NCI-H2107 (cell line): Measurements from ENCODE around the gene SSBP2.
"Not testable (repeated sequence)": the region's sequence is repeated elsewhere in the genome, so short reads cannot be mapped to it uniquely, and the experiment has no call there.

Source experiments
- DNase-seq: peaks from one replicate; lab custom pipeline; 2025; lab: John Stamatoyannopoulos, UW

The SSBP2 gene

DNA sequence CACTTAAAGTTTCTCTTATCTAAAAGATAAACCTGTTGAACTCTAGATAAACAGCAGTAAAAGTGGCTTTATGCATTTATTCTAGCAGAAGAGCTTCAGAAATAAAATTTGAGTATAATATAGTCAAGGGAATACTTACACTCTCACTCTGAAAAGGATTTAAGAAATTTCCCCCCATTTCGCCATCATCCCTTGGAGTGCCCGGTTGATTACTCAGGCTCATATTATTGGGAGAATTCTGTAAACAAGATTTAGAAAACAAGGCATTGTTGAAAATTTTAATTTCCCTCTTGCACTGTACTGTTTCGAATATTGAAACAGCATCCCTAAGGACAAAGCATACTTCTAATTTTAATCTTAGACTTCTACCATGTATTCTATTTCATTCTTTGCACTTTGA, 322.5 kb downstream of the SSBP2 start:
- no peak for DNase-seq

DNA sequence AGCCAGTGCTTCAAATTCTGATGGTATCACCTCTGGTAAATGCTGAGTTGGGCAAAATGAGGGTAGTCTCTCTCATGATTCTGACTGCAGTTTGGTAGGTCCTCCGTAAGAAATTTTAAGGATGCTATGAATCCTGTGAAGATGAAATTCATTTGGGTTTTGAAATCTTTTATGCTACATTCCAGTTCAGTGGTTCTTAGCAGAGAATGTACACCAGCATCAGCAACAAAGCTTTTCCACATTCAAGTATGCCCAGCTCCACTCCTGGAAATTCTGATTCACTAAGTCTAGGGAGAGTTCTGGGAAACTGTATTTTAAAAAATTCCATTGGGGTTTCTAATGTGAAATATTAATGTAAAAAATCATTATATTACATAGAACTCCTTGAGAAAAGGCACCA, 323.3 kb downstream of the SSBP2 start:
- no peak for DNase-seq

DNA sequence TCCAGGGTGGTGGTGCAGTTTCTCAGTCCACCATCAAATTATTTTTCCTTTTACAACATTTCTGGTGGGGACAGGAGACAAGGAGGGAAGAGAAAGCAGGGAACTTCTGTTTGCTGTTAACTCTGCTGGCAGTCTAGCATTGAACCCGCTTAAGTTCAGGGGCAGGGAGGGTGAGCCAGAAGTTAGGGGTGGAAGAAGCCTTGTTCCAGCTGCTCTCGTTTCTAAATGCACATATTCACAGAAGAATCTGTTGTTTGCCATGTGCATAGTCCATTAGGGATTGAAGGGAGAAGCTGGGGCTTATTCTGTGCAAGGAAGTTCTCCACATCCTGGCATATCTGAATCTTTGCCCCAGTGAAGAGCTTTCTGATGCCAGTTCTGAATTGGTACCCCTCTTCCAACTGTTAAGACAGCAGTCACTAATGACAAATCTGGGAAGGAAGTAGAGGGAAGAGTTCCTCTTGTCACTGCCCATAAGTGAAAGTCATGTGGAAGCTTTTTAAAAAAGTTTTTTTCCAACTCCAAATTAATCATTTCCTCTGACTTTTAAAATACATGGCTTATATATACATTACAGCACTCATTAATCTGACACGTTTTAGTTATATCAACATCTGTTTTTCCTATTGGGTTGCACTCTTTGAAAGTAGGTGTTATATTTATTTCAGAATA, 324.4 kb downstream of the SSBP2 start:
- DNase-seq, result no peak

GRCh38 chr5:81425569-81425968, 325.3 kb downstream of the SSBP2 start:
- no peak for DNase-seq

- no peak for DNase-seq
These were observed 326.2 kb downstream of the SSBP2 start for GRCh38 chr5:81424728-81425127.

GRCh38 chr5:81422671-81423070, 328.2 kb downstream of the SSBP2 start:
- DNase-seq, result no peak

DNA sequence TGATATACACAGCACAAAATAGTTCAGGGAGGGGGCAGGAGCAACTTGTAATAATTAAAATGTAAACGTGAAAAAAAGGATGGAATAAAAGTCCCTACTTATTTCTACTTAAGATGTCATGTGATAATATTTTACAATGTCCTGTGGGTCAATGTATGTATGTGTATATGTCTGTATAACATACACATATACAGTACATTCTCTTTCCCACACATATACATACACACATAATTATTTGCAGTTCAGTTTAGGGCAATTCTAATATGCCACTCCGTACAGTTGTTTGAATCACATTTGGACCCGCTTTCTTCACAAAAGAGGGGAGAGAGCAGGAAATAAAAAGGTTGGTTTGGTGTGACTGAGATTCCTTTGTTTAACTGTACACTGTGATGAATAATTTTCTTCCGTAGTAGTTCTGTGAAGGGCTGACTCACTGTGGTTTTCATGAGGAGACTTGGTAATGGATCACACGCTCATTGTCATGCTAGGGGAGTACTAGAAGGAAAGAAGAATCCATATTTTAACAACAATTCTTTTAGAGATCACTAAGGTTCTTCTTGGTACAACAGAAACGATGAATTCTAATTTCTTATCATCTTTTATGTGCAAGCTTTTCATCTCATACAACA, 330.7 kb downstream of the SSBP2 start:
- DNase-seq, result no peak

- no peak for DNase-seq
These were observed 332.3 kb downstream of the SSBP2 start for GRCh38 chr5:81418606-81419005.

DNA sequence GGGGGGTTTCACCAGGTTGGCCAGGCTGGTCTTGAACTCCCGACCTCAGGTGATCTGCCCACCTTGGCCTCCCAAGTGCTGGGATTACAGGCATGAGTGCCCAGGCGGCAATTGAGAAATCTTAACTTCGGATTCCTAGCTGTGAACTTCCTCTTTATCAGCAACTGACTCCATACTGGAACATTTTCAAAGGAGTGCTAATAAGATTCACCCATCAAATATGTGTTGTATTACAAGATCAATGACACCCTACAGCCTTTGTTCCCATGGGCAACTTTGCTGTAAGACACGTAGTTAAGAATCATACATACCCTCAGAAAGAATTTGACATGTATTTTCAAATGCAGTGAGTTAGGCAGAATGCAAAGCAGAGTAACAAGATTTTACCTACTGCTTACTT, 333.8 kb downstream of the SSBP2 start:
- DNase-seq, result no peak

DNA sequence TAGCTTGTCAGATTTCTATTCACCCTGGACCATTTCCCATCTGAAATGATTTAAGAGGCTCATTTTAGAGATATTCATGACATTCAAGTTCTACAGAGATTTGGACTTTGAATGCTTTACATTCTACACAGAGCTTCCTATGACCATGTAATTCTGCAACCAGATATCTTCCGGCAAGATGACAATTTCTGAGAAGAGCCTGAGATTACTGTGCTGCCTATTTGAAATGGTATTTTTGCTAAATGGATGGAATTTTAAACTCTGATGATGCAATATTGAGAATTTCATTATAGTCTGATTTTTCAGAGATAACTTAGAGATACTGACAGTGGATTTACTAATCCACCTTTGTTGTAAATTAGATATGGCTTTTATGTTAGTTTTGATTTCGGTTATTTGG, 341.0 kb downstream of the SSBP2 start:
- no peak for DNase-seq

DNA sequence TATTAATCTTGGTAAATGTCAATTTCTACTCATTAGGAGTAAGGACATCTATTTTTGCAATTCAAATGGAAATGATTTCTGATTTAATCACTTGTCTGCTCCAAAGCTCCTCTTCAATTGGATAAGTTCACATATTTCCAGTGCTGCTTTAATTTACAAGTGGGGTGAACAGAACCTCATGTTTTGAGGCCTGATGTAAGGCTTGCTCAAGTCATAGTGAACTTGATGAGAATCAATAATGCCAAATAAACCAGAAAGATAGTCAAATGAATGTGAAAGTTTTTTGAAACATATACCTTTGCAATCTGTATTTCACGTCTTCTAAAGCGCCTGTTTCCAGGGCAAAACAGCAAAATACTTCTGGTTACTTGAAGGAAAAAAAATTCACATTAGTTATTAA, 341.5 kb downstream of the SSBP2 start:
- no peak for DNase-seq

GRCh38 chr5:81408496-81408895, 342.4 kb downstream of the SSBP2 start:
- no peak for DNase-seq

DNA sequence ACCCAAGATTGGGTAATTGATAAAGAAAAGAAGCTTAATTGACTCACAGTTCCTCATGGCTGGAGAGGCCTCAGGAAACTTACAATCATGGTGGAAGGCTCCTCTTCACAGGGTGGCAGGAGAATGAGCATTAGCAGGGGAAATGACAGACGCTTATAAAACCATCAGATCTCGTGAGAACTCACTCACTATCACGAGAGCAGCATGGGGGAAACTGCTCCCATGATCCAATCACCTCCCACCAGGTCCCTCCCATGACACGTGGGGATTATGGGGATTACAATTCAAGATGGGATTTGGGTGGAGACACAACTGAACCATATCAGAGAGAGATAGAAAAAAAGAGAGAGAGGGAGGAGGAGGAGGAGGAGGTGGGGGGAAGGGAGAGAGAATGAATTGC, 343.1 kb downstream of the SSBP2 start:
- DNase-seq, result not testable (repeated sequence)

GRCh38 chr5:81405126-81405891, 345.6 kb downstream of the SSBP2 start:
- no peak for DNase-seq

- no peak for DNase-seq
These were observed 348.5 kb downstream of the SSBP2 start for GRCh38 chr5:81402192-81402930.

- no peak for DNase-seq
These were observed 349.6 kb downstream of the SSBP2 start for GRCh38 chr5:81401266-81401665.

- DNase-seq, result no peak
These were observed 350.5 kb downstream of the SSBP2 start for GRCh38 chr5:81400375-81400774.

DNA sequence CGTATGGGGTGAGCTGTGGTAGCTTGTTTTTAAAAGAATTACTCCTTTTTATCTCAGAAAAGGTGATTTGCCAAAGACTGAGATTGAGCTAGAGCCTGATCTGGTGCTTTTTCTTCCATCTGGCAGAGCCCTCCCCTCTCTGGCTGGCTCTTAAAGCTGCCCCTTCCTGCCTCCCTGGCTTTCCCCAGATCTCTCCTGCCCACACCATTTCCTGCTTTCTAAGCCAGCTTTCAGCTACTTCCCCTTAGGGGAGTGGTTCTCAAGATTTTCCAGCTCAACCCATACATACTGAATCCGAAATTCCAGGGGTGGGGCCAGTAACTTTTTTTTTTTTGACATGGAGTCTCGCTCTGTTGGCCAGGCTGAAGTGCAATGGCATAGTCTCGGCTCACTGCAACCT, 352.2 kb downstream of the SSBP2 start:
- DNase-seq, result no peak

- DNase-seq, result no peak
These were observed 353.7 kb downstream of the SSBP2 start for GRCh38 chr5:81397176-81397575.

DNA sequence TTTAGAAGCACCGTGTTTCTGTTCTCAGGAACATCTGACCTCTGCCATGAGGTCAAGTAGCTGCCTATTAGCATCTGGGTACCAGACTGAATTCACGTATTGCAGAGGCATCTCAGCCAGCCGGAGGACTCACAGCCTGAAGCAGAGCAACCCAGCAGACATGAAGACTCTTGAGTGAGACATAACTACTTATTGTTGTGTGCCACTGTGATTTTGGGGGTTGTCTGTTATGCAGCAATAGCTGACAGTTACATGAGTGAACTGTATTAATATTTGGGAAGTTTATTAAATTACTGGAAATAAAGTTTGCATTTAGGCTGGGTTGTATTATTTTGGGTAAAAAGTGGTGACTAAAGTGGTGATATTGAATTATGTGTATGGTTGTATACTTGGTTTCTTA, 355.6 kb downstream of the SSBP2 start:
- no peak for DNase-seq

- no peak for DNase-seq
These were observed 356.8 kb downstream of the SSBP2 start, which contains the start of gene ACOT12 for GRCh38 chr5:81393783-81394718. ACOT12 (minus strand) TSS chr5:81394134; CDS start chr5:81394114, 20 bp downstream.
